DMS153 (cell line): ENCODE measurements around the gene SMIM13.
"Not testable (repeated sequence)": the region's sequence is repeated elsewhere in the genome, so short reads cannot be mapped to it uniquely, and the experiment has no call there.

Source experiments
- DNase-seq: peaks from one replicate; lab custom pipeline; 2025; lab: John Stamatoyannopoulos, UW

Gene SMIM13

GRCh38 chr6:11083956-11084355 is 9.7 kb upstream of the SMIM13 start:
- DNase-seq = no peak

- no peak for DNase-seq
Measured at GRCh38 chr6:11085758-11086435, 7.7 kb upstream of the SMIM13 start.

- DNase-seq = not testable (repeated sequence)
Measured at GRCh38 chr6:11087141-11087812, 6.4 kb upstream of the SMIM13 start.

- no peak for DNase-seq
Measured at GRCh38 chr6:11089695-11090094, 3.9 kb upstream of the SMIM13 start.

GRCh38 chr6:11091141-11091540 is 2.5 kb upstream of the SMIM13 start:
- not testable (repeated sequence) for DNase-seq

GRCh38 chr6:11092668-11093375 is 812 bp upstream of the SMIM13 start:
- no peak for DNase-seq

GRCh38 chr6:11093376-11093625 is 333 bp upstream of the SMIM13 start:
- no peak for DNase-seq

GRCh38 chr6:11094411-11094851 is 797 bp downstream of the SMIM13 start:
- DNase-seq = peak; percentile 6

GRCh38 chr6:11094941-11095340 is 1.3 kb downstream of the SMIM13 start:
- no peak for DNase-seq

GRCh38 chr6:11096109-11096508 is 2.5 kb downstream of the SMIM13 start:
- no peak for DNase-seq

GRCh38 chr6:11097476-11097875 is 3.8 kb downstream of the SMIM13 start:
- no peak for DNase-seq

GRCh38 chr6:11098004-11098403 is 4.4 kb downstream of the SMIM13 start:
- DNase-seq = no peak

GRCh38 chr6:11101417-11101816 is 7.8 kb downstream of the SMIM13 start:
- DNase-seq = no peak

GRCh38 chr6:11103065-11103464 is 9.4 kb downstream of the SMIM13 start:
- no peak for DNase-seq

- DNase-seq = no peak
Measured at GRCh38 chr6:11108726-11109125, 15.1 kb downstream of the SMIM13 start.

- no peak for DNase-seq
Measured at GRCh38 chr6:11110921-11111768, 17.5 kb downstream of the SMIM13 start, which contains the start of gene ERVFRD-1. ERVFRD-1 (minus strand) TSS chr6:11111725; CDS start chr6:11105310, 6,415 bp downstream.

GRCh38 chr6:11111769-11112437 is 18.3 kb downstream of the SMIM13 start:
- DNase-seq = no peak

GRCh38 chr6:11113038-11113437 is 19.4 kb downstream of the SMIM13 start:
- DNase-seq = no peak

- not testable (repeated sequence) for DNase-seq
Measured at GRCh38 chr6:11115808-11116536, 22.3 kb downstream of the SMIM13 start.

GRCh38 chr6:11120271-11121005 is 26.8 kb downstream of the SMIM13 start:
- DNase-seq = peak; percentile 23
